Choroid plexus epithelial cell (primary cell): ENCODE data around the gene PROCR.
A peak's percentile ranks its signal among the peaks of the same experiment; 100 is the strongest.

Experiments
- DNase-seq: peaks from one replicate; pipeline ENCODE4 v3.0.0-alpha.2; 2010; ENCODE audit warnings: low read depth
- H3K4me3 ChIP-seq: 2 replicates; pipeline ENCODE4 v1.5.1; 2011; ENCODE audit warnings: low read depth, mild to moderate bottlenecking, control low read depth, low read length, moderate library complexity
- TF ChIP-seq, protein P1 (sequence below): conservative IDR thresholded peaks from 2 replicates; pipeline ENCODE4 v1.5.1; 2011; ENCODE audit warnings: low read depth, mild to moderate bottlenecking, control low read depth, inconsistent platforms, low read length, moderate library complexity

The PROCR gene

GRCh38 chr20:35206802-35207201, 34.9 kb downstream of the PROCR start:
- no peak overlapping the region for H3K4me3 ChIP-seq
- TF ChIP-seq, protein P1, sequence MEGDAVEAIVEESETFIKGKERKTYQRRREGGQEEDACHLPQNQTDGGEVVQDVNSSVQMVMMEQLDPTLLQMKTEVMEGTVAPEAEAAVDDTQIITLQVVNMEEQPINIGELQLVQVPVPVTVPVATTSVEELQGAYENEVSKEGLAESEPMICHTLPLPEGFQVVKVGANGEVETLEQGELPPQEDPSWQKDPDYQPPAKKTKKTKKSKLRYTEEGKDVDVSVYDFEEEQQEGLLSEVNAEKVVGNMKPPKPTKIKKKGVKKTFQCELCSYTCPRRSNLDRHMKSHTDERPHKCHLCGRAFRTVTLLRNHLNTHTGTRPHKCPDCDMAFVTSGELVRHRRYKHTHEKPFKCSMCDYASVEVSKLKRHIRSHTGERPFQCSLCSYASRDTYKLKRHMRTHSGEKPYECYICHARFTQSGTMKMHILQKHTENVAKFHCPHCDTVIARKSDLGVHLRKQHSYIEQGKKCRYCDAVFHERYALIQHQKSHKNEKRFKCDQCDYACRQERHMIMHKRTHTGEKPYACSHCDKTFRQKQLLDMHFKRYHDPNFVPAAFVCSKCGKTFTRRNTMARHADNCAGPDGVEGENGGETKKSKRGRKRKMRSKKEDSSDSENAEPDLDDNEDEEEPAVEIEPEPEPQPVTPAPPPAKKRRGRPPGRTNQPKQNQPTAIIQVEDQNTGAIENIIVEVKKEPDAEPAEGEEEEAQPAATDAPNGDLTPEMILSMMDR: no peak
- DNase-seq: no peak

DNA sequence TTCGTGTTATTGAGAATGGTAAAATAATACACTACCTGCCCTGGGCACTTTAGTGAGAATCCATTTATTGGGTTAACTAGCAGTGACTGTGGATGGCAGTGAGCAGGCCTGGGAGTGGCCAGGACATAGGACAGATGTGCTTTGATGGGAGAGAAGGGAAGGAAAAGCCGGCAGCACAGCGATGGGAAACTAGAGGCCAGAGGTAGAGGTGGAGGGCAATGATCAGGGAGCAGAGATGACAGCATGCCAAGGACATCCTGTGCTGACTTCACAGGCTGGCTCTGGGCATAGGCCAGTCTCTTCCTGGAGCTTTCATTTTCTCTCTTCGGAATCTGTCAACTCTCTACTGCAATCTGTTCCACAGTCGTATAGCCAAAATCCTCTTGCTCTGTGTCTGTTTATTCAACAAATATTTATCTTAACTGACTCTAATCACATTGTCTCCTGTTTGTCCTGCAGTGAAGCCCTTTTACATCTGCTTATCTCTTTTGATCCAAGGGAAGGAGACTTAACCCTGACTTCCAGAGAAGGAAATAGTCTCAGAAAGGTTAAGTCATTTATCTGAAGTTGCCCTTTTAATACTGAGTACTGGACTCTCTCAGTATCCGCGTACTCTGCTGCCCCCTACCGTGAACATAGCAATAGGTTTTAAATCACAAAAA, 36.2 kb downstream of the PROCR start:
- TF ChIP-seq, protein P1: peak; percentile 80
- peak overlapping the region; percentile 17 for H3K4me3 ChIP-seq
- DNase-seq: peak; percentile 88

DNA sequence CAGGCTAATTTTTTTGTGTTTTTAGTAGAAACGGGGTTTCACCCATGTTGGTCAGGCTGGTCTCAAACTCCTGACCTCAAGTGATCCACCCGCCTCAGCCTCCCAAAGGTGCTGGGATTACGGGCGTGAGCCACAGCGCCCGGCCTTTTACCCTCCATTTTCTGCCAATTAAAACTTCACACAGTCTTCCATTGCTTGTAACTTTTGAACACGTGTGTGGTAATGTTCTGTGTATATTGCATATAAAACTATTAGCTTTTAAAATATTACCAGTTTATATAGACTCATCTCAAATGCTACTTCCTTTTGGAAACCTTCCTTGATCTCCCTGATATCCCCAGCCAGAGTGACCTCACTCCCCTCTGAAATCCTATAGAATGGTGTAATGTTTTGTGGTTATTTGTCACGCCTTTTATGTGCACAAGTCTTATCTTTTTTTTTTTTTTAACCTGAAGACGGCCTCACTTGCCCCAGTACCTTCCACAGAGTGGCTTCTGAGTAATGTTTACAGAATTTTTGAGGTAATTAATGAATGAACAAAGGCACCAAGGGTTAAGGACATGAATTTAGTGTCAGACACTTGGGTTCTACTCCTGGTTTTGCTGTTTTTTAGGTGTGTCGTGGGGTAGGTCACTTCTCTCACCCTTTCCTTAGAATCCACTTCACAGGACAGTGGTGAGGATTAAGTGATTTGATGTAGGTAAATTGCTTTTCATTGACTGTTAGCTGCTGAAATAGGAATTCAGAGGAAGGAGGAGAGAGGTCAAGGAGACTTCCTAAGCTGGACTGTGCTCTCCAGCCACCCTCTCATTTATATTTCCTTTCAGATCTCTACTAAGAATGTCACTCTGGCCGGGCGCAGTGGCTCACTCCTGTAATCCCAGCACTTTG, 43.4 kb downstream of the PROCR start:
- TF ChIP-seq, protein P1: no peak
- no peak overlapping the region for H3K4me3 ChIP-seq
- DNase-seq: peak; percentile 41

- no peak overlapping the region for H3K4me3 ChIP-seq
- no peak for DNase-seq
- TF ChIP-seq, protein P1: no peak
Measured at GRCh38 chr20:35216541-35216940, 44.7 kb downstream of the PROCR start.

- no peak for DNase-seq
Measured at GRCh38 chr20:35223941-35224340, 52.1 kb downstream of the PROCR start.

GRCh38 chr20:35224536-35224935, 52.7 kb downstream of the PROCR start:
- no peak overlapping the region for H3K4me3 ChIP-seq
- DNase-seq: no peak
- TF ChIP-seq, protein P1: no peak

More at GRCh38 chr20:35223941-35224340, 52.1 kb downstream of the PROCR start:
- TF ChIP-seq, protein P1: no peak
- H3K4me3 ChIP-seq: no peak overlapping the region
